Activated T-cell treated with anti-CD3 and anti-CD28 coated beads, Interleukin-2, amount 50 U/mL, for 1 hour (primary cell): Measurements from ENCODE around the gene ZNF670.
A peak's percentile ranks its signal among the peaks of the same experiment; 100 is the strongest.

ENCODE experiments used
- DNase-seq: peaks from one replicate; pipeline ENCODE4 v3.0.0-alpha.2; 2020

ZNF670 gene

DNA sequence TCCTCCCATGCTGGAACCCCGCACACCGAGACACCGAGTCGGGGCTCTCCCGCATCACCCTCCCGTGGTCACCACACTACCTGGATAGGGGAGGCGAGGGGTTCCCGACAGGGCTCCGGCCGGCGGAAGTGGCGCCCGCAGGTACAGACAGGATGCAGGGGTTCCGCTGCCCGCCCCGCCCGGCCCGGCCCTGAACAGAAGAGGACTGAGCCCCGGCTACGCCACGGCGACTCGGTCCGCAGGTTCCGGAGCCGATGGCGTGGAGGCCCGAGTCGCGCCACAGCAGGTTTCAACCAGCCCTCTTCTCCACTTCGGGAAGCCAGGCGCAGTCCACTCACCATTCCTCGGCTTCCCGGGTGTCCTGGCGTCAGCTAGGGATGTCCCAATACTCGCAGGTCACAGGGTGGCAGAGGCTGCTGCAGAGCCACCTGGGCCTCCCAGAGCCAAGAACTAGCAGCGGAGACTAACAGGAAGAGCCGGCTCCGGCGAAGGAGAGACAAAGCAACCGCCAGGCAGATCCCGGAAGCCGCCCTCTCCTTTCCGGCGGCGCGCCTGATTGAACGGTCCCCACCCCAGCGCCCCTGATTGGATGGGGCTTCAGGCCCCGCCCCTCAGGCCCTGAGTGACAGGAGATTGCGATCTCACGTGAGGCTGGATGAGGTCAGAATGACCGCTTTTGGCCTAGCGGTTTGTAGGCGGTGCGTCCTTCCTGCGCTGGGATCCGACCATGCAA lies 25.4 kb upstream of the ZNF670 start, which contains the start of gene ZNF669:
ZNF669 (minus strand) TSS at position 498 of the 733 bp plus-strand sequence; CDS start at position 341, 157 bp downstream.
- DNase-seq = peak; percentile 89

GRCh38 chr1:247102381-247102780 lies 23.8 kb upstream of the ZNF670 start:
- no peak for DNase-seq

GRCh38 chr1:247100676-247101279 lies 22.2 kb upstream of the ZNF670 start:
- DNase-seq = no peak

DNA sequence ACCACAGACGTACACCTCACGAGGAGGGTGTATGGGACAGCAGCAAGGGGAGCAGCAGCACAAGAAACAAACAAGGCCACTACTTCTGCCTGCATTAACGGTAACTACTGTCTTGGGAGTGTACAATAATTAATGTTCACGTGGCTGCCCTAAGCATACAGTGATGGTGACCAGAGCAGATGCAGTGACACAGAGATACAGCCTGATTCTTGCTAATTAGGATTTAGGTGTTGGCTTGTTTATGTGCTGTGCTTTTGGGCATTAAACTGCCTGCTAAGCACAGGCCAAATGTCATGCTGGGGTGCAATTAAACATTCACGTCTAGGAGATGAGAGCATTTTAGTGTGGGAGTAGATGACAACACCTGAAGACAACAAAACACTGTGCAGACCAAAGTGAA lies 18.3 kb upstream of the ZNF670 start:
- DNase-seq = no peak

DNA sequence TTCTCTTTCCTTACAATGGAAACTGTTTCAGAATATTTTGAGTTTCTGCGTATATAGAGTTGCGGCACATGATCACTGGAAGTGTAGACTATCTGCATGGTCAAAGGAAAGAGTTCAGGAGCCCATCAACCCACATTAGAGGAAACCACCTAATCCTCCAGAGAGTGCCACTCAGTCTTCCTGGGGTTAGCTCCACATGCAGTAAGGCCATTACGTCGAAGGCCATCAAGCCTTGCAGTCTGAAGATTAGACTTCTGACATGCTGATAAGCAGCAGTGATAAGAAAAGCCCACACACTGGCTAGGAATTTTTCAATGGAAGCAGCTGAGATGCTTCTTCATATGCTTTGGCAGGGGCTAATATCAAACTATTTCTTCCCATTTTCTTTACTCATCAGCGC lies 17.9 kb upstream of the ZNF670 start:
- DNase-seq = no peak

GRCh38 chr1:247096112-247096511 lies 17.5 kb upstream of the ZNF670 start:
- DNase-seq = no peak

- DNase-seq = no peak
Observed at GRCh38 chr1:247090455-247090854, 11.8 kb upstream of the ZNF670 start.

DNA sequence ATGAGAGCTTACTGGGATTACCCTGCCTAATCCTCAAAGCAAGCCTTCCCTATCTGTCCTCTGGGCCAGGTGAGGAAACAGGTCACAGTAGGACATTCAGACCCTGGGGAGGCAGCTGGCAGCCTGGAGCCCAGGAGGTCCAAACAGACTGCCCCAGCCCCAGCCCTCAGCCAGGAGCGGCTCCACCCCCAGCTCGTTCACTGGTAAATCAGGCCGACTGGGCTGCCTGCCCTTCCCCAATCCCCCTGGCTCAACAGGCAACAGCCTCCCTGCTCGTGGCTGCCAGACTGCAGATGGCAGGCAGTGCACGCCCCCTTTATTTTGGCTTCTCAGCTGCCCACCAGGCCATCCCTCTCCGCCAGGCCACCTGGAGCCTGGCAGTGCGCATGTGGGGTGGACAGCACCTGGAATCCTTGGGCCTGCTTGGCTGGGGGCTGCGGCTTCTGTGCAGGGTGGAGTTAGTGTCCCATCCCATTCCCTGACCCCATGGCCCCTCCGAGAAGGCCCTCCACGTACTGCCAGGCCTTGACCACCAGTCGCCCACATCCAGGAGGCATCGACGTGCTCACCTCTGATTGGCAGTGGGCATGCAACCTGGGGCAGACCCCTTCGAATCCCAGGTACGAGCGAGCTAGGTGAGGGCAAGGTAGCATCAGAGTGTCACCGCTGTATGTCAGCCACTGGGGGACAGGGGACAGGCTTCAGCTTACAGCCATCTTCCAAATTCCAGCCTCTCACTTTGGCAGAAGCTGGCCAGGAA lies 11.2 kb upstream of the ZNF670 start:
- DNase-seq = no peak

DNA sequence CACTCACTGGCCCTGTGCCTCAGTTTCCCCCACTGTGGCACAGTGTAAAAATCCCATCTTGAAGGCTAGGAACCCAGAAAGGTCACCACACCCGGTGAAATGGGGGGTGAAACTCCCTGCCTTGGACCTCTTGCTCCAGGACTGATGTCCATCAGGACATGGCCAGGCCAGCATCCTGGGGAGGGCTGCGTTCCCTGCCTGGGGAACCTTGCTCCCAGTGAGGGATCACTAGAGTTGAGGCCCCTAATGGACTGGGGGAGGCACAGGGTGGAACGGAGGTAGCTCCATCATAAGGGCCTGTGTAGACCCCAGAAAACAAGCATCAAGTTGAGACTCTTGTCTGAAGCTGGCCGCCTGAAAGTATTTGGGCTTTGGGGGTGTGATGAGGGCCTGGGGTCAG lies 10.4 kb upstream of the ZNF670 start:
- DNase-seq = no peak

GRCh38 chr1:247087256-247087655 lies 8.6 kb upstream of the ZNF670 start:
- DNase-seq = no peak

GRCh38 chr1:247085310-247085709 lies 6.7 kb upstream of the ZNF670 start:
- DNase-seq = no peak

DNA sequence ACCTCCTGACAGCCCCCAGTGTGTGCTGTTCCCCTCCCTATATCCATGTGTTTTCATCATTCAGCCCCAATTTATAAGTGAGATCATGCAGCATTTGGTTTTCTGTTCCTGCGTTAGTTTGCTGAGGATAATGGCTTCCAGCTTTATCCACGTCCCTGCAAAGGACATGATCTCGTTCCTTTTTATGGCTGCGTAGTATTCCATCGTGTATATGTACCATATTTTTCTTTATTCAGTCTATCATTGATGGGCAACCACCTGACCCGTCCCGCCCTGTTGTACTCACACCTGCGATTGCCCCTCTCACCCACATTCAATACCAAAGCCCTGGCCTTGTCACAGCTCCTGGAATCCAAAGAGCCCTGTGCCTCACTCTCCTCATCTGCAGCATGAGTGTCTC lies 6.2 kb upstream of the ZNF670 start:
- no peak for DNase-seq

DNA sequence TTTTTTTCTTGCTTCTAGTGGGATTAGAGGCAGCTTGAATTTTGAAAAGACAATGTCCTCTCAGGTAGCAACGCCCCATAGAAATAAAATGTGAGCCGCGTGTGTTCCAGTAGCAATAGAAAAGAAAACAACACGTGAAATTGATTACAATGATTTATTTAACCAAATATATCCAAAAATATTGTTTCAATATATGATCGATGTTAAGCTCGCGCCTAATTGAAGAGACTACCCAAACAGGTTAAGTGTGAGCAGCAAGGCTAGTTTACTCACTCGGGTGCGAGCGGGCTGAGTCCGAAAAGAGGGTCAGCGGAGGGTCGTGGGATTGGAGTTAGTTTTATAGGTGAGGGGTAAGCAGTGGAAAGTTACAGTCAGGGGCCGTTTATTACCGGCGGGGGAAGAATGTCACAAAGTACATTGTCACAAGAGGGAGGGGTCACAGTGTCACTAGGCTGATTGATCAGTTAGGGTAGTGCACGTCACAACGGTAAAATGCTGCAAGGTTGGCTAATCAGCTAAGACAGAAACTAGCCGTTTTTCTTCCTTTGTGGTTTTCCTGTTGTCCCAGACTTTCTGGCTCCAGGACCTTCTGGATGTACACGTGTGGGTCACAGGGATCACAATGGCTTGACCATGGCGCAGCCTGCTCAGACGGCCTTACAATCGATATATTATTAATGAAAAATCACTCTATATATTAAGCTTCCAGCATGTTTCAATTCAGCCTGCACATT lies 697 bp upstream of the ZNF670 start:
- no peak for DNase-seq

DNA sequence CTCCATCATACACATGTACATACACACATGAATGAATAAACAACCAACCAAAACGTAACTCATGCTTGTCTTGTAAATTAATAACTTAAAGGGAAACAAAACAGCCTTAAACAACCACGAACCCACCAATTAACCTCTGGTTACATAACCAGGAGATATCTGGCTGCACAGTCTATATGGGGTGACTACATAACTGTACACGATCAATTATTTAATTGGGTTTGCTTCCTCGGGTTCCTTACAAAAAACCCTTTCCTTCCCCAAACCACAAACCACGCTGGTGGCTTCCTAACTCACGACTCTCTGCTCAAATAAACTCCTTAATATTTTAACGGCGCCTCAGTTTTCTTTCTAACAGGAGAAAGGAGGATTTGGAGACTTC lies 744 bp downstream of the ZNF670 start:
- no peak for DNase-seq

DNA sequence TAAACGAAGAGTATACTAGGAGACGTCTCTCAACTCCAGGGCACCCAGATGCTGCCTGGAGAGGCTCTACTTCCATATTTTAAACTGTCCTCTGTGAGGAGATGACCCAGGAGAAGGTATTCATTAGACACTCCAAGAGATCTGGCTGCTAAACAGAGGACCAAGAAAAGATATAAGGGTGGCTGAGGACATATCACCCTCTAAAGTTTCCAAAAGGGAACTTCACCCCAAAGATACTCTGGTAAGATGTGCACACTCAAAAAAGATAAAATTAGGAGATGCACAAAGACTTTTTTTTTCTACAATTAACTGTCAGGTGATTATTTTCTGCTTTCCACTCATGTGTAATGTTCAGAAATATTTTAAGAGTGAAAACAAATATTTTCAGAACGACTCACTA lies 1.4 kb downstream of the ZNF670 start:
- DNase-seq = no peak

DNA sequence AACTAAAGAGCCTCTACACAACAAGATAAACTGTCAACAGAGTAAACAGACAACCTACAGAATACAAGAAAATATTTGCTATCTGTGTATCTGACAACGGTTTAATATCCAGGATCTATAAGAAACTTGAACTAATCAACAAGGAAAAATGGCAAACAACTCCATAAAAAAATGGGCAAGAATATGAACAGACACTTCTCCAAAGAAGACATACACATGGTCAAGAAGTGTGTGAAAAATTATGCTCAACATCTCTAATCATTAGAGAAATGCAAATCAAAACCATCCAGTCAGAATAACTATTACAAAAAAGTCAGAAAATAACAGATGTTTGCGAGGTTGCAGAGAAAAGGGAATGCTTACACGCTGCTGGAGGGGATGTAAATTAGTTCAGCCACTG lies 8.0 kb downstream of the ZNF670 start:
- no peak for DNase-seq

DNA sequence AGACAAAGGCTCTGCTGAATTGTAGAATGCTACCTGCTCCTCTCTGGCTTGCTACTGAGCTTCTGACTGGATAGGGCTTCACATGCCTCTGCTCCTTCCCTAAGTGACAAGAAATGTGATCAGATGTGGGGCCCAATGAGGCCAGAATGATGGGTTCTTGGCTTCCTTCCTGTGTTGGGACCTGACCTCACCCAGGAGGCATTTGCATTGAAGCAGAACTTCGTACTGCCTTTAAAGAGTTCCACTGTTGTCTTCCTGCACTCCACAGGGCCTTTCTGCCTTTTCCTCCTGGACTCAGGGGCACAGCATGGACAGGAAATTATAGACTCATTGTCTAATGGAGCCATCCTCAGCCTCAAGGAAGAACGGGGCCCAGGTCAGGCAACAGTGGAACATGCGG lies 14.3 kb downstream of the ZNF670 start:
- no peak for DNase-seq

DNA sequence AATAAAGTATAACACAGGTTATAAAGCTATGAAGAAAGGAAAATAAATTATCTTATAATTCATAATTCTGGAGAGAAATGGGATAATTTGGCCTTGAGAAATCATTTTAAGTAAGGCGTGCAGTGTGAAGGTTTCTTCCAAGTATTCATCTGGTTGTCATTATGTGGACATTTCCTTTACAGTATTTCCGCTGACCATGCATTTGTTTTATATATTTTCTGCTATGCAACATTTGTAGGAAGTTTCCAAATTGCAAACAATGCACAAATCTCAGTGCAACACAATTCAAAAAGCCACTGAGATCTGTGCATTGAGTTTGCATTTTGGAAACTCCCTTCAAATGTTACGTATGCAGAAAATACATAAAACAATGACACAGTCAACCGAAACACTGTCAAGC lies 17.8 kb downstream of the ZNF670 start:
- no peak for DNase-seq

DNA sequence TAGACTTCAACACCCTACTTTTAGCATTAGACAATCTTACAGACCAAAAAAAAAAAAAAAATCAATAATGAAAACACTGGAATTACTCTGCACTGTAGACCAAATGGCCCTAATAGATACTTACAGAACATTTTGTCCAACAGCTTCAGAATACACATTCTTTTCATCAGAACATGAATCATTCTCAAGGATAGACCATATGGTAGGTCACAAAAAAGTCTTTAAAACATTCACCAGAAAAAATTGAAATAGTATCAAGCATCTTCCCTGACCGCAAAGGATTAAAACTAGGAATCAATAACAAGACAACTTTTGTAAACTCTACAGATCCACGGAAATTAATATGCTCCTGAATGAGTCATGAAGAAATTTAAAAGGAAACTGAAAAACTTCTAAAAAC lies 22.5 kb downstream of the ZNF670 start:
- no peak for DNase-seq

DNA sequence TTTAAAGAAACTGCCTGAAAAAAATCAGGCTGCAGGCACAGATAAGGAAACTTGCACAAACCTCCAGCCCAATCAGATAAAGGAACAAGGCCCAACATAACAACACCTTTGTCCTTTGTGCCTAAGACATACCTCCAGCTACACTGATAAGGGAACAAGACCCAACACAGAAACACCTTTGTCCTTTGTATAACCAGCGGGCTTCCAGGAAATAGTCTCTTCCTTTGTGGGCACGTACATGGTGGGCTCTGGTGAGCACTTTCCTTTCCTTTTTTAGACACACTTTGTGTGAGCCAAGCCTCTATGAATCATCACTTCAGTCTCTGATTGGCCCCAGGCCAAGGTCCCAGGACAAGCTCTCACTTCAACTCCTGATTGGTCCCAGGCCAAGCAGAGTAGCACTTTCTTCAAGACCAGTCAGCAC lies 23.6 kb downstream of the ZNF670 start:
- DNase-seq = no peak

- DNase-seq = no peak
Observed at GRCh38 chr1:247047702-247048101, 30.9 kb downstream of the ZNF670 start.

GRCh38 chr1:247047260-247047659 lies 31.4 kb downstream of the ZNF670 start:
- no peak for DNase-seq

- DNase-seq = no peak
Observed at GRCh38 chr1:247043406-247043805, 35.2 kb downstream of the ZNF670 start.
